ENCODE measurements around the gene NHLRC2.

- TF ChIP-seq, protein P1, sequence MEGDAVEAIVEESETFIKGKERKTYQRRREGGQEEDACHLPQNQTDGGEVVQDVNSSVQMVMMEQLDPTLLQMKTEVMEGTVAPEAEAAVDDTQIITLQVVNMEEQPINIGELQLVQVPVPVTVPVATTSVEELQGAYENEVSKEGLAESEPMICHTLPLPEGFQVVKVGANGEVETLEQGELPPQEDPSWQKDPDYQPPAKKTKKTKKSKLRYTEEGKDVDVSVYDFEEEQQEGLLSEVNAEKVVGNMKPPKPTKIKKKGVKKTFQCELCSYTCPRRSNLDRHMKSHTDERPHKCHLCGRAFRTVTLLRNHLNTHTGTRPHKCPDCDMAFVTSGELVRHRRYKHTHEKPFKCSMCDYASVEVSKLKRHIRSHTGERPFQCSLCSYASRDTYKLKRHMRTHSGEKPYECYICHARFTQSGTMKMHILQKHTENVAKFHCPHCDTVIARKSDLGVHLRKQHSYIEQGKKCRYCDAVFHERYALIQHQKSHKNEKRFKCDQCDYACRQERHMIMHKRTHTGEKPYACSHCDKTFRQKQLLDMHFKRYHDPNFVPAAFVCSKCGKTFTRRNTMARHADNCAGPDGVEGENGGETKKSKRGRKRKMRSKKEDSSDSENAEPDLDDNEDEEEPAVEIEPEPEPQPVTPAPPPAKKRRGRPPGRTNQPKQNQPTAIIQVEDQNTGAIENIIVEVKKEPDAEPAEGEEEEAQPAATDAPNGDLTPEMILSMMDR (IDR thresholded peaks at IDR 0.05; ENCODE audit: low read length): no peak
- no peak for TF ChIP-seq EZH2 (IDR thresholded peaks at IDR 0.05; ENCODE audit: borderline replicate concordance, low read length)
Measured at GRCh38 chr10:113959383-113959760, 104.9 kb downstream of the NHLRC2 start.
